BJ (cell line): ENCODE results near the gene CD58. TPM values are rescaled to one million over a fixed set of nuclear protein-coding genes. Genes with fewer than 3 reads are reported as not detected.
A peak's percentile ranks its signal among the peaks of the same experiment; 100 is the strongest.

Experiments
- CTCF ChIA-PET: fragments of 350-600 bp; formaldehyde crosslinking; extraction: SDS; loops from one replicate; lab custom pipeline; 2021; ENCODE audit warnings: antibody characterized with exemption, inconsistent platforms; lab: Yijun Ruan, JAX
- POLR2A ChIA-PET: fragments of 300-600 bp; sonication (Branson Sonifier 250); formaldehyde crosslinking; extraction: SDS; loops from one replicate; lab custom pipeline; 2021; ENCODE audit warnings: antibody characterized with exemption; lab: Charles Lee
- DNase-seq: peaks from one replicate; pipeline ENCODE4 v3.0.0-alpha.2; 2011; ENCODE audit warnings: low read depth
- H3K27me3 ChIP-seq: 2 replicates; pipeline ENCODE4 v1.6.0; 2011; ENCODE audit warnings: low read length; ENCODE audit not compliant: control insufficient read depth, insufficient read depth
- H3K36me3 ChIP-seq: 2 replicates; pipeline ENCODE4 v1.5.1; 2011; ENCODE audit warnings: low read length; ENCODE audit not compliant: control insufficient read depth, insufficient read depth
- H3K4me3 ChIP-seq: 2 replicates; pipeline ENCODE4 v1.5.1; 2011; ENCODE audit warnings: low read depth, mild to moderate bottlenecking, control low read depth, low read length
- polyA plus RNA-seq: library from polyadenylated mRNA; depleted of rRNA; stranded (reverse); fragments of >200 nt; gene quantifications from 2 replicates; pipeline ENCODE4 v1.2.3, GENCODE V29; 2011
- TF ChIP-seq, protein P1 (sequence below): IDR thresholded peaks from 2 replicates; pipeline ENCODE4 v1.5.1; 2011; ENCODE audit warnings: low read depth, mild to moderate bottlenecking, control low read depth, inconsistent platforms, low read length, moderate library complexity; ENCODE audit not compliant: insufficient read depth

CD58 gene
- polyA plus RNA-seq, 1 experiment = 11.7 TPM

DNA sequence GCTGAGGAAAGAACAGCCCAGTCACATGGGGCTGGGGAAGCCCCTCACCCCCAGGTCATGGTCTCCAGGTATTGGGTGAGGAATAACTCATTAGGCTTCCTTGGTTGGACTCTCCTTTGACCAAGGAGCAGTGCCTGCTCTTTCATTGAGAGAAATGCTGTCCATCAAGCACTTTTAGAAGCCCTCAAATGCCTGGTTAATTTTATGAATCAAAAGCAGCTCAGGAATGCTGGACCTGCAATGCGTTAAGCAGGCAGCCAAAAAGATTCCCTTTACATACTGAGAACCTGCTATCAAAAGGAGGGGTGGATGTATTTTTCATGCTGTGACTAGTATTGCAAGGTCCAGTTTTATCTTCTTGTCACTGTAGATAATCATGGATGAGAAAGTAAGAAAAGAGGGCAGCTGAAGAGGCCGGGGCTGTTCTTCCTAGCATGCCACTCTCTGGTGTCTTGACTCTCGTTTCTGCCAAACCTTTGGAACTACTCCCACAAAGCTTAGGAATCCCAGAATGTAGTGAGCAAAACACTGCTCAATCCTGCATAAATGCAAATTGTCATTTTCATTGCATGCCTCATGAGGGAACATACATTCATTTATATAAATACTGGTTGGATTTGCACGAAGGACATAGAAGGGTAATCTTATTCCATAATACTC, 2.1 kb upstream of the CD58 start:
- peaks cover 2% of the 10 kb centered on the region; the same call in 1 of the 2 replicates for H3K27me3 ChIP-seq
- H3K36me3 ChIP-seq = no peaks in the 10 kb centered on the region
- no peak for DNase-seq
- POLR2A ChIA-PET = no interaction called here
- no peak overlapping the region for H3K4me3 ChIP-seq
- CTCF ChIA-PET = interaction anchor here (0.8 to 5.3 kb wide), 6 partner anchors 11 to 483 kb away, joined by 3 to 75 read pairs (median 3); no protein-coding TSS in a partner anchor
- TF ChIP-seq, protein P1, sequence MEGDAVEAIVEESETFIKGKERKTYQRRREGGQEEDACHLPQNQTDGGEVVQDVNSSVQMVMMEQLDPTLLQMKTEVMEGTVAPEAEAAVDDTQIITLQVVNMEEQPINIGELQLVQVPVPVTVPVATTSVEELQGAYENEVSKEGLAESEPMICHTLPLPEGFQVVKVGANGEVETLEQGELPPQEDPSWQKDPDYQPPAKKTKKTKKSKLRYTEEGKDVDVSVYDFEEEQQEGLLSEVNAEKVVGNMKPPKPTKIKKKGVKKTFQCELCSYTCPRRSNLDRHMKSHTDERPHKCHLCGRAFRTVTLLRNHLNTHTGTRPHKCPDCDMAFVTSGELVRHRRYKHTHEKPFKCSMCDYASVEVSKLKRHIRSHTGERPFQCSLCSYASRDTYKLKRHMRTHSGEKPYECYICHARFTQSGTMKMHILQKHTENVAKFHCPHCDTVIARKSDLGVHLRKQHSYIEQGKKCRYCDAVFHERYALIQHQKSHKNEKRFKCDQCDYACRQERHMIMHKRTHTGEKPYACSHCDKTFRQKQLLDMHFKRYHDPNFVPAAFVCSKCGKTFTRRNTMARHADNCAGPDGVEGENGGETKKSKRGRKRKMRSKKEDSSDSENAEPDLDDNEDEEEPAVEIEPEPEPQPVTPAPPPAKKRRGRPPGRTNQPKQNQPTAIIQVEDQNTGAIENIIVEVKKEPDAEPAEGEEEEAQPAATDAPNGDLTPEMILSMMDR = no peak

DNA sequence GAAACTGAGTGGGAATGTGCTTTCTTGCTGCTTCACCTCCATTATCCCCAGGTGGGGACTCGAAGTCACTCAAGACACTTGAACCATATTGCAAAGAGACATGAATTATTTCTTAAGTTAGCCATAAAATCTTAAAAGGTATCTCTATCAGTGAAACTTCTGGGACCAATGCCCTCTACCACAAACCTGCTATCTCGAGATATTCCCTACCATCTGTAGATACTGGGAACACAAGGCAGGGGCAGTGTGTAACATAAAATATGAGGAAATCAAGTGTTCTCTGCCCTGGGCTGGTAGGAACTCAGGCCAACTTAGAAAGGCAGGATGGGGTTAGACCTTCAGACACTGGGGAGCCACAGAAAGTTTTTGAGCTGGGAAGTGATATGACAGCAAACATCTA, 1.3 kb upstream of the CD58 start:
- ChIA-PET POLR2A (no interaction called here), CTCF (interaction anchor here (0.9 to 5.3 kb wide), 3 partner anchors 12 to 153 kb away, joined by 3 to 75 read pairs (median 3); no protein-coding TSS in a partner anchor)

DNA sequence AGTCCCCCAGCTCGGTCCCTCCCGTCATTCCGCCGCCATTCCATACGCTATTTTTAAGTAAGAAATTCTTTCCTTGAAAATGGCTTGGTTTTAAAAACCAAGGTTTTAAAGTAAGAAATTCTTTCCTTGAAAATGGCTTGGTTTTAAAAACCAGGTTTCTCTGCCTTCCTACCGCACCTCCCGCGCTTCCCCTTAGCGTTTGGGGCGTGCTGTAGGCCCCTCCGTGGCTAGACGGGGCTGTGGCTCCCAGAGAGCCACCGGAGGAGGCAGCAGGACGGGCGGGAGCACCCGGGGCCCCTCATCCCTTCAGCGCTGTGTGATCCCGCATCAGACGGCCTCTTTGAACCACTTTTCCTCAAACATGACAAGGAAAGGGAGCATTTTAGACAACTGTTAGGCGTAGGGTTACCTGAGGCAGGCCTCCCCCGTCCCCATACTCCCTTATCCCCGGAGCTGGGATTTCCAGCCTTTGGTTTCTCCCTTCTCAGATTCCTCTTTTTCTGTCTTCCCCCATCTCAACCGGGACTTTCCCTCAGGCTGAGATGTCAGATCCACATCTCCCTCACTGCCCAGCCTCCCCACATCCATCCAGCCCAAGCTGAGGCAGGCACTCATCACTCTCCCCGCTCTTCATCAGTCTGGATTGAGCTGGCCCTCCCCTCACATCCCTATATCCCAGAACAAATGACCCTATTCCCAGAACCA, 541 bp upstream of the CD58 start:
- no peaks in the 10 kb centered on the region for H3K36me3 ChIP-seq
- DNase-seq = no peak
- ChIA-PET POLR2A (no interaction called here), CTCF (interaction anchor here (1.0 to 5.3 kb wide), 2 partner anchors 13 to 26 kb away, joined by 3 to 75 read pairs; no protein-coding TSS in a partner anchor)
- H3K4me3 ChIP-seq = peak overlapping the region; percentile 87
- TF ChIP-seq, protein P1 = no peak
- H3K27me3 ChIP-seq = peaks cover 2% of the 10 kb centered on the region; the same call in 1 of the 2 replicates

More for the DNA sequence above, 1.3 kb upstream of the CD58 start:
- TF ChIP-seq, protein P1 = no peak
- Histone ChIP-seq H3K4me3 (no peak overlapping the region), H3K27me3 (peaks cover 2% of the 10 kb centered on the region; the same call in 1 of the 2 replicates), H3K36me3 (no peaks in the 10 kb centered on the region)
- DNase-seq = no peak

DNA sequence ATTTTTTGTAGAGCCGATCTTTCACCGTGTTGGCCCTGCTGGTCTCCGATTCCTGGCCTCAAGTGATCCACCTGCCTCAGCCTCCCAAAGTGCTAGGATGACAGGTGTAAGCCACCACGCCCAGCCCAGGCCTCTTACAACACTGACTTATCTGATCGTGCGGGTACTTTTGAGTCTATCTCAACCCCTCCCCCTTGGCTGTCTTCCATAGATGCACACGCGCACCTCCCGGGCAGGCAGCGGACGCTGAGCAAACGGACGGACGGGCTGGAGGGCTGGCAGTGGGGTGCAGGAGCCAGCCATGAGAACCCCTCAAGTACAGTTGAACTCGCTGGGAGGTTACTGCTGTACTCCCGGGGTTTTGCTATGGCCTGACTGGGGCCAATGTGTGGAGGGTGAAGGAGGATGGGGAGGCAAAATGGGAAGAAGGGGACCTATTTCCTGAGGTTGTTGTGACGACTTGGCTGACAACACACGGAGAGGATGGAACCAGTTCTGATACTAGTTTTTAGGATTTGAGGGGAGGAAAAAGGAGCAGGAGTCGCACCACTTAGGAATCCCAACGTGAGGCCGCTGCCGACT, 959 bp downstream of the CD58 start:
- TF ChIP-seq, protein P1 = no peak
- Histone ChIP-seq H3K27me3 (no peaks in the 10 kb centered on the region), H3K4me3 (peak overlapping the region; percentile 87), H3K36me3 (no peaks in the 10 kb centered on the region)
- POLR2A ChIA-PET = no interaction called here
- CTCF ChIA-PET = interaction anchor here (0.8 to 5.3 kb wide), 4 partner anchors 11 to 66 kb away, joined by 3 to 75 read pairs (median 4); no protein-coding TSS in a partner anchor
- DNase-seq = no peak

DNA sequence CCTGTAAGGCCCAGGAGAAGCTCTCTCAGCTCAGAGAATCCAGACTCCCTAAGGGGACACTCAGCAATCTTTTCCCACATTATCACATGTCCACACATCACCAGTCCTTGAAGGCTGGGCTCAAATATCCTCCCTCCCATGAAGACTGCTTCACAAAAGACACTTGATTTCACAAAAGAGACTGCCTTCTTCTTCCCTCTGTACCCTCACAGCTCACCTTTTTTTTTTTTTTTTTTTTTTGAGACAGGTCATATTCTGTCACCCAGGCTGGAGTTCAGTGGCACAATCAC, 1.5 kb downstream of the CD58 start:
- no peak overlapping the region for H3K4me3 ChIP-seq
- CTCF ChIA-PET = interaction anchor here (0.7 to 1.2 kb wide), 3 partner anchors 31 to 71 kb away, joined by 3 to 4 read pairs (median 3); no protein-coding TSS in a partner anchor
- POLR2A ChIA-PET = no interaction called here
- H3K27me3 ChIP-seq = no peaks in the 10 kb centered on the region
- DNase-seq = no peak
- TF ChIP-seq, protein P1 = no peak
- no peaks in the 10 kb centered on the region for H3K36me3 ChIP-seq
